Measurements from ENCODE around the gene ING1. TPM values are rescaled to one million over a fixed set of nuclear protein-coding genes. Genes with fewer than 3 reads are reported as not detected.
A peak's percentile ranks its signal among the peaks of the same experiment; 100 is the strongest.
"Not testable (repeated sequence)": the region's sequence is repeated elsewhere in the genome, so short reads cannot be mapped to it uniquely, and the experiment has no call there.

The ING1 gene, protein sequence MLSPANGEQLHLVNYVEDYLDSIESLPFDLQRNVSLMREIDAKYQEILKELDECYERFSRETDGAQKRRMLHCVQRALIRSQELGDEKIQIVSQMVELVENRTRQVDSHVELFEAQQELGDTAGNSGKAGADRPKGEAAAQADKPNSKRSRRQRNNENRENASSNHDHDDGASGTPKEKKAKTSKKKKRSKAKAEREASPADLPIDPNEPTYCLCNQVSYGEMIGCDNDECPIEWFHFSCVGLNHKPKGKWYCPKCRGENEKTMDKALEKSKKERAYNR
- 10 to 100 TPM; 10.1 to 16.0 (median 11.7) TPM for polyA plus RNA-seq

DNA sequence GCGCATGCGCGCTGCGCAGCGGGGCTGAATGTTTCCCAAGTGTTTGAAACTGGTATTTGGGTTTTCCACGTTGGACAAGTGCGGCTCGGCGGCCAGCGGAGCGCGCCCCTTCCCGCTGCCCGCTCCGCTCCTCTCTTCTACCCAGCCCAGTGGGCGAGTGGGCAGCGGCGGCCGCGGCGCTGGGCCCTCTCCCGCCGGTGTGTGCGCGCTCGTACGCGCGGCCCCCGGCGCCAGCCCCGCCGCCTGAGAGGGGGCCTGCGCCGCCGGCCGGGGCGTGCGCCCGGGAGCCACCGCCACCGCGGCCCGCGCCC, at the start of gene ING1:
ING1 (plus strand) TSS at position 59 of the 311 bp plus-strand sequence. CDS start 450 bp downstream, outside the sequence.
- H3K27ac ChIP-seq (ENCODE audit: low read depth, low read length) = peak within 1 kb of the TSS; percentile 85
- 0 to 1% (median 1%) methylated on average over 32 to 45 of the region's 45 CpGs for WGBS, 3 donors

DNA sequence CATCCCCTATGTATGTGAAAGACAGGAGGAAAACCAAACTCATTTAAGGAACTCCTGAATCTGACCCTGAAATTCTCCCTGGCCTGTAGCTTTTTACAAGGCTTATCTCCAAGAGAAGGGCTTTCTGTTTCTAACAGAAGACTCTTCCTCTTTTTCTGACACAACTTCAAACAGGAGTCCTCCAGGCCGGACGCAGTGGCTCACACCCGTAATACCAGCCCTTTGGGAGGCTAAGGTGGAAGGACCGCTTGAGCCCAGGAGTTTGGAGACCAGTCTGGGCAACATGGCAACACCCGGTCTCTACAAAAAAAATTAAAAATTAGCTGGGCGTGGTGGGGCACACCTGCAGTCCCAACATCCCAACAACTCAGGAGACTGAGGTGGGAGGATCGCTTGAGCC, 49.5 kb upstream of the ING1 start:
- 85 to 93% (median 88%) methylated on average over 7 of the region's 7 CpGs for WGBS, 3 donors
- H3K27ac ChIP-seq (ENCODE audit: low read depth, low read length) = no peak overlapping the region

DNA sequence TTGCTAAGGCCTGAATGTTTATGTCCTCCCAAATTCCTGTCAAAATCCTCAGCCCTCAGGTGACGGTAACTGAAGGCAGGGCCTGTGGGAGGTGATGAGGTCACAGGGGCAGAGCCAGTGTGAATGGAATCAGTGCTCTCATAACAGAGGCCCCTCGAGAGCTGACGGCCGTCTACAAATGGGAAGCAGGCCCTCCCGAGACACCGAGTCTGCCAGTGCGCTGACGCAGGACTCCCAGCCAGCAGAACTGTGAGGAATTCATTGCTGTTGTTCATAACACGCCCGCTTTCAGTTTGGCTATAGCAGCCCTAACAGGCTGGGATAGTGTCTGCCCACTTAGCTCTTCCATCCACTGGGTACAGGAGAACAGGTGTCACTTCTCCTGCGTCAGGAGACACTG, 48.8 kb upstream of the ING1 start:
- H3K27ac ChIP-seq (ENCODE audit: low read depth, low read length) = no peak overlapping the region
- 81 to 90% (median 89%) methylated on average over 11 of the region's 11 CpGs for WGBS, 3 donors

DNA sequence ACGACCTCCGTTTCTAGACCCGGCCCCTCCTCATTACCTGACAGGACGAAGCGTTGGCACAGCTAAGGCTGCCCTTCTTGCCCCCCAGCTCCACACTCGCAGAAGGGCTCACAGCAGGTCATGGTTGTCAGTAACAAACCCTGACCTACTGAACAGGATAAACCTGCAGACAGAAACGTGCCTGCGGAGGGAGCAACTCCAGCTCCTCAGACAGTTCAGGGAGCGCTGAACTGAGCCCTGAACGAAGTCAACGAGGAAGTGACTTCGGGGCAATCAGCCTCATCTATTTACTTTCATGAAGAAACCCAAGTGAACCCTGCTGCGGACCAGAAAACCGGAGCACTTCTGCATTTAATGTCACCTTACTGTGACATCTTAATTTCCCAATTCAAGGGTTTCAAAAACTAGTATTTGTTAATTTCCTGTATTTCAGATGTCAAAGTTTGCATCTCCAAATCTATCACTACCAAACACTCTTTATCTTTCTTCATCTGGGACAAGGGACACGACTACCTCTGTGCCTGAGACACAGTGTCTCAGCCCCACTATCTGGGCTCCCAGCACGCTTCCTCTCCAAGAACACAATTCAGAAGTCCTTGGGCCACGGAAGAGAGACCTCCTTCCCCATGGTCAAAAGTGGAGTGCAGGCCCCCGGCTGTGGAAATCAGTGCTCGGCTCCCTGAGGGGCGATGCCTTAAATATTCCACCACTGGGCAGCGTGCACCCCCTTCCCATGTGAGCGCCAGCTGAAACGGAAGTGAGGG, 47.8 kb upstream of the ING1 start:
- H3K27ac ChIP-seq (ENCODE audit: low read depth, low read length) = no peak overlapping the region
- 69 to 91% (median 76%) methylated on average over 23 of the region's 23 CpGs for WGBS, 3 donors

DNA sequence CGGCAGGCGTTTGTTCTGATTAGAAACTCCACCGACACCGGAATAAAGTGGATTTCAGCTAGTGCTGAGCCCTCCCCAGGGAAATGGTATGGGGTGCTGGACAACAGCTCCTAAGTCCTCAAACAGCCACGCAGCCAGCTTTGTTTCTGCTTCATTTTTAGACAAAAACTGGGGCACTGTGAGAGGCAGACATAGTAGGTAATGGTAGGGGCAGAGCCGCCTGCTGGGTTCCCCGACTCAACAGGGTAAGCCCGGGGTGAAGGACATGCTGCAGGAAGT, 47.3 kb upstream of the ING1 start:
- H3K27ac ChIP-seq (ENCODE audit: low read depth, low read length) = no peak overlapping the region
- 72 to 94% (median 79%) methylated on average over 8 of the region's 8 CpGs for WGBS, 3 donors

DNA sequence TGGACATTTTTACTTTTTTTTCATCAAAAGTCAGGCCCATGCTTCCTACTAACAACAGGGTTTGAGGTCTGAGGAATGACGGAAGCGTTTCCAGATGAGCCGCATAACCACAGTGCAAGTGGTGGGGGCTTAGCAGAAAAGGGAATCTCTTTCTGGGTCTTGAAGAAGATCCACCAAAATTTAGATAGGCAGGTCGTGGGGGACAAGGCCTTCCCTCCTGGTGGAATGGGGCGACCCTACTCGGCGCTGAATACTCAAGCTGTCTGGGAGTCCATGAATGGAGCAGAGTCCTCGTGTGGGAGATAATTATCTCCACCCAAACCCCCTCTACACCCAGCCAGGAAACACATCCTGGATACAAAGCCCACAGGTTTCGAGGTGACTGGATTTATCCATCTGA, 44.5 kb upstream of the ING1 start:
- WGBS, 3 donors = 90 to 92% (median 92%) methylated on average over 9 of the region's 9 CpGs

DNA sequence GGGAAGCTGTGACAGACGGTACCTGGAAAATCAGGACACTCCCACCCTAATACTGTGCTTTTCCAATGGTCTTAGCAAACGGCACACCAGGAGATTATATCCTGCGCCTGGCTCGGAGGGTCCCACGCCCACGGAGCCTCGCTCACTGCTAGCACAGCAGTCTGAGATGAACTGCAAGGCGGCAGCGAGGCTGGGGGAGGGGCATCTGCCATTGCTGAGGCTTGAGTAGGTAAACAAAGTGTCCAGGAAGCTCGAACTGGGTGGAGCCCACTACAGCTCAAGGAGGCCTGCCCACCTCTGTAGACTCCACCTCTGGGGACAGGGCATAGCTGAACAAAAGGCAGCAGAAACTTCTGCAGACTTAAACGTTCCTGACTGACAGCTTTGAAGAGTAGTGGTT, 43.7 kb upstream of the ING1 start:
- H3K27ac ChIP-seq (ENCODE audit: low read depth, low read length) = not testable (repeated sequence)
- 95 to 98% (median 97%) methylated on average over 11 of the region's 11 CpGs for WGBS, 3 donors

More for the DNA sequence above, 44.5 kb upstream of the ING1 start:
- H3K27ac ChIP-seq (ENCODE audit: low read depth, low read length) = no peak overlapping the region

DNA sequence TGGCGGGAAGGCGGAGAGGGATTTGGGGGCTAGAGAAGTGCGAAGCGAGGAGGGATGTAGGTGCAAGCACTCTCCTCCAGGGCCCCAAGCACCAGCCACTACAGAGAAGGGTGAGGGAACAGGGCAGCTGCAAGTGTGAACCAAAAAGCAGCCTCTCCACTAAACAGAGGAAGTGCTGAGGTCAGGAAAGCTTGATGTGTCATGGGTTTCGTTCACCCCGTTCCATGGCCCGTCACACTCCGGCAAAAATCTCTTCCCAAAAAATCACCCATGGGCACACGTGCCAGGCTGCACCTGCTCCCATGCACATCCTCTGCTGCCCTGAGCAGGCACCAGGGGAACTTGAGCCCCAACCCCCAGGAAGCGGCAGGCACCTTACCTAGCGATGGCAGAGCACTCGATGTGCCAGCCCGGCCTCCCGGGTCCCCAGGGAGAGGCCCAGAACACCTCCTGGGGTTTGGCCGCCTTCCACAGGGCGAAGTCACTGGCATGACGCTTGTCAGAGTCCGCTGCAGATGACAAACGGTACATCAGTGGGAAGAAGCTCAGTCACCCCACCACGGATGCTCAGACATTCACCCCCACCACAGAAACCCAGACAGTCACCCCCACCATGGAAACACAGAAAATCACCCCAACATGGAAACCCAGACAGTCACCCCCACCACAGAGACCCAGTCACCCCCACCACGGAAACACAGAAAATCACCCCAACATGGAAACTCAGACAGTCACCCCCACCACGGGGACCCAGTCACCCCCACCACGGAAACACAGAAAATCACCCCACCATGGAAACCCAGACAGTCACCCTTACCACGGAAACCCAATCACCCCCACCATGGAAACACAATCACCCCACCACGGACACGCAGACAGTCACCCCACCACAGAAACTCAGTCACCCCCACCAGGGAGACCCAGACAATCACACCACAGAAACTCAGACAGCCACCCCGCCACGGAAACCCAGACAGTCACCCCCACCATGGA, 36.6 kb upstream of the ING1 start:
- WGBS, 3 donors = 85 to 91% (median 89%) methylated on average over 26 to 28 of the region's 28 CpGs
- H3K27ac ChIP-seq (ENCODE audit: low read depth, low read length) = no peak overlapping the region

DNA sequence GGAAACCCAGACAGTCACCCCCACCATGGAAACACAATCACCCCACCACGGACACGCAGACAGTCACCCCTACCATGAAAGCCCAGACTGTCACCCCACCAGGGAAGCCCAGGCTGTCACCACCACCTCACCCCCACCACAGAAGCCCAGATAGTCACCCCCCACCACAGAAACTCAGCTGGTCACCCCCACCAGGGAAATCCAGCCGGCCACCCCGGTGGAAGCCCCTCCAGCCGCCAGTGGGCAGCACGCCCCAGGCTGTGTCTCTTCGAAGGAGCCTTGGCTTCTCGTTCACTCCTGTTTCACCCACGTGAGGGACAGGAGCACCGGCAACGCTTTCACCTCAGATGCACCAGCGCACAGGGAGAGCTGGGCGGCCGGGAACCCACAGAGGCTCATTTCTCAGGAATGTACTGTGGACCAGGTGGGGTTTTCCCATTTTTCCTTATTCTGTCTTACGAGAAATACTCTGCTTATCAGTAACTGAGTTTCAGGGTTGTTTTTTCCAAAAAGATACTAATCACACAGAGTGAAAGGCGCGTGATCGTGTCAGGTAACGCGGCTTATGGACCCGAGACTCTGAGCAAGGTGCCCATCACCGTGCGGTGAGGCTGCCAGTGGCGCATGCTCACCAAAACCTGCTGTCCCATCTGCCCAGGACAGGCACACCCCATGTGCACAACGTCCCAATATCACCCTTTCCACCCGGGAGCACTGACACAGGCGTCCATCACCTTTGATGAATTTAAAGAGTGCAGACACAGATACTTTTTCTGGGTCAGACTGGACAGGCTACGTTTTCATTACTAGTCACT, 35.6 kb upstream of the ING1 start:
- H3K27ac ChIP-seq (ENCODE audit: low read depth, low read length) = no peak overlapping the region
- WGBS, 3 donors = 91 to 95% (median 92%) methylated on average over 28 of the region's 28 CpGs

DNA sequence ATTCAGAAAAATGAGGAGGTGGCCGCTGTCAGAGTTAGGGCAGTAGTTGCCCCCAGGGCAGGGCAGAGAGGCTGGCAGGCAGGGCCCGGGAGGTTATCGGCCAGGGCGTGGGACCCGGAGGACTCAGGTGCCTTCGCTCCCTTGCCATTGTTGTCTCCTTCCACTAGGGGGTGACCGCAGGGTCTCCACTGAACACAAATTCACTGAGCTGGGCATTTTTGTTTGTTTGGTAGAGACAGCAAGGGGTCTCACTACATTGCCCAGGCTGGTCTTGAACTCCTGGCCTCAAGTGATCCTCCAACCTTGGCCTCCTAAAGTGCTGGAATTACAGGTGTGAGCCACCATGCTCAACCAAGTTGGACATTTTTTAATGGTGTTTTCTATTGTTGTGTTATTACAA, 32.6 kb upstream of the ING1 start:
- no peak overlapping the region for H3K27ac ChIP-seq (ENCODE audit: low read depth, low read length)
- WGBS, 3 donors = 84 to 88% (median 85%) methylated on average over 7 of the region's 7 CpGs

DNA sequence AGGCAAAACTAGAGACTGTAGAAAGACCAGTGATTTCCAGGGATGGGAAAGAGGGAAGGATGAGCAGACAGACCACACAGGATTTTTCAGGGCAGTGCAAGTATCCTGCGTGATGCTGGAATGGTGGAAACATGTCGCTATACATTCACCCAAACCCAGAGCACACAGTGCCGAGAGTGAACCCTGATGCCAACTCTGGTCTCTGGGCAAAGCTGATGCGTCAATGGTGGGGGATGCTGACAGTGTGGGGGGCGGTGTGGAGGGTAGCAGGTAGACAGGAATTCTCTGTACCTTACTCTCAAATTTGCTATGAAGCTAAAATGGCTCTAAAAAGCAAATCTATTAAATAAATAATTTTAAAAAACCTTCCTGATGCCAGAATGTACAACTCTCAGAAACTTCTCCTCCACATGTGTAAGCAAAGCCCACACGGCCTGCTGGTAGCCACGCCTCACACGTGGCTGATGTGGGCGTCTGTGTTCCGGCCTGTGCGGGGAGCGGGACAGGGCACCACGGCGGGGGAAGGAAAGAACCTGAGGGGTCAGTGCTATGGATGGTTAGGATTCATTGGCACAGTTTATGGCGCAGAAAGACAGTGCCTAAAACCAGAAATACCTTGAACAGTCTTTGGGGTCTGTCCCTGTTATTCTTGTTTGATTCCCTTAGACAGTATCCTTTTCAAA, 31.5 kb upstream of the ING1 start:
- 84 to 91% (median 88%) methylated on average over 15 of the region's 15 CpGs for WGBS, 3 donors
- no peak overlapping the region for H3K27ac ChIP-seq (ENCODE audit: low read depth, low read length)

DNA sequence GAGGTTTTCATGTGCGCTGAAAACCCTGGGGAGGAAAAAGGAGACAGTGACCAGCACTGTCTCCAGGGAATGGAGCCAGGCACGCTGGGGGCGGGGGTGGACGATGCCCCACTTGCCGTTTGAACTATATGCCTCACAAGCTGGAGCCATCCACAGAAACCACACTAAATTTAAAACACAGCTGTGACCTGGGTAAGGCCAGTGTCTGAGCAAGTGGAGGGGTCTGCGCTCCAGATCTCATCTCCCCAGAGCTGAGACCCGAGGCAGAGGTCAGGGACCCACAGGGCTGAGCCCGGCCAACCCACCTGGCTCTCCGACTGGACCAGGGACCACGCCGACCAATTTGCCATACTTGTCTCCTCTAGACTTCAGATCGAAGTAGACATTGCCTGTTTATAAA, 30.8 kb upstream of the ING1 start:
- H3K27ac ChIP-seq (ENCODE audit: low read depth, low read length) = no peak overlapping the region

DNA sequence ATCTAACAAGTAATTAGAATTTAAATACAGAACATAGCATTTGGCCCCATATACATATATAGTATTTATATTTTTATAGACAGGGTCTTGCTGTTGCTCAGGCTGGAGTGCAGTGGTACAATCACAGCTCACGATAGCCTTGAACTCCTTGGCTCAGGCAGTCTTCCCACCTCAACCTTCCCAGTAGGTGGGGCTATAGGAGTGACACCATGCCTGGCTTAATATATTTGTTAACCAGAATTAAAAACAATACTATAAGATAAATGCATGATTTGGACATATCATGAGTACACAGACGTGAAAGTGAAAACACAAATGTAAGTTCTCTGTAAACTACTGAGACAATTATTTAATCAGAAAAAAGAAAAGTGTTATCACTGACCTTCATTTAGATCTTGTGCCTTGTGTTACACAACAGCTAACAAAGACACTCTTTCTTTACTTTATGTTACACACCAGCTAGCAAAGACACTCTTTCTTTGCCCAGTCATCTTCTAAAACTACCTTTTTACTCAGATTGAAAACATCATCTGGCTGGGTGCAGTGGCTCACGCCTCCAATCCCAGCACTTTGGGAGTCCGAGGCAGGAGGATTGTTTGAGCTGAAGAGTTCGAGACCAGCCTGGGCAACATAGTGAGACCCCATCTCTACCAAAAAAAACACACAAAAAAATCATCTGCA, 30.2 kb upstream of the ING1 start:
- WGBS, 3 donors = 73 to 90% (median 85%) methylated on average over 5 of the region's 5 CpGs
- H3K27ac ChIP-seq (ENCODE audit: low read depth, low read length) = no peak overlapping the region

More for the DNA sequence above, 30.8 kb upstream of the ING1 start:
- 91% methylated on average over 12 of the region's 12 CpGs for WGBS, 3 donors

DNA sequence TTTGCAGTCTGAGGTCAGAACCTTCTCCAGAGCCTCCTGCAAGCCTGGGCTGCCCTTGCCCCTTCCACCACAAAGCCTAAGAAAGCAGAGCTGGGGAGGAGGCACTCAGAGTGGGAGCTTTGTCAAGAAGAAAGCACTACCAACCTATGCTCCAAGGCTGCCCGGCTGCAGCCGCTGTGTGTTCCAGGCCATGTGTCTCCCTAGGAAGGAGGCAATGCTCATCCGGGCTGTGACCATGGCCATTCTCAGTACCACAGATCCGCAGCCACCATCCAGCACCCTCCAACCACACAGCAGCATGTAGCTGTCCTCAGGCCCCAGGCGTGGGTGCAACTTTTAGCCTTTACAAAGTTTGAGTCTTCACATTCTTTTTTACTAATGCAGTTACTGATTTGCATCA, 29.6 kb upstream of the ING1 start:
- no peak overlapping the region for H3K27ac ChIP-seq (ENCODE audit: low read depth, low read length)
- 91 to 93% (median 92%) methylated on average over 5 of the region's 5 CpGs for WGBS, 3 donors

DNA sequence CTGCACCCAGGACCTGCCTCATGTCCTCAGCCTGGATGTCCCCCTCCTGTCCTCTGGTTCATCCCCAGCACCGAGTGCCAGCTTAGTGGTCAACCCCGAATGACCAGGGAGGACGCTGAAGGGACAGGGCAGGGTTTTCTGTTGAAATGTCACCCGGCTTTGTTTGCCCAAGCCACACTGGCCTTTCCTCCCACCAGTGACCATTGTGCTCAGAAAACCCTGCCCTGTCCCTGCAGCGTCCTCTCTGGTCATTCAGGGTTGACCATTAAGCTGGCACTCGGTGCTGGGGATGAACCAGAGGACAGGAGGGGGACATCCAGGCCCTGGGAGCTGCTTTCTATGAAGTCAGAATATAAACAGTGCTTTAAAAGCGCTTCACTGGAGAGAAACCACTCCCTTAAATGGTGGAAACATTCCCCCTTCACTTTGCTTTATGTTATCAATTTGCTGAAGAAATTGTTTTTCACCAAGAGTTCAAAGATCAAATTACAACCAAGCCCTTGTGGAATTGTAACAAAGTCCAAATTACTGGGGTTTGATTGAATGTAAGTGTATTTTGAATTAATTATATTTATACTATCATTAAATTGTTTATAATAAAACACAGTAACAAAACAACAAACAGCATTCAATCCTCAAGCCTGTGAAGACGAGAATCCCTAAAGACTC, 29.0 kb upstream of the ING1 start:
- 78 to 88% (median 87%) methylated on average over 8 of the region's 8 CpGs for WGBS, 3 donors

DNA sequence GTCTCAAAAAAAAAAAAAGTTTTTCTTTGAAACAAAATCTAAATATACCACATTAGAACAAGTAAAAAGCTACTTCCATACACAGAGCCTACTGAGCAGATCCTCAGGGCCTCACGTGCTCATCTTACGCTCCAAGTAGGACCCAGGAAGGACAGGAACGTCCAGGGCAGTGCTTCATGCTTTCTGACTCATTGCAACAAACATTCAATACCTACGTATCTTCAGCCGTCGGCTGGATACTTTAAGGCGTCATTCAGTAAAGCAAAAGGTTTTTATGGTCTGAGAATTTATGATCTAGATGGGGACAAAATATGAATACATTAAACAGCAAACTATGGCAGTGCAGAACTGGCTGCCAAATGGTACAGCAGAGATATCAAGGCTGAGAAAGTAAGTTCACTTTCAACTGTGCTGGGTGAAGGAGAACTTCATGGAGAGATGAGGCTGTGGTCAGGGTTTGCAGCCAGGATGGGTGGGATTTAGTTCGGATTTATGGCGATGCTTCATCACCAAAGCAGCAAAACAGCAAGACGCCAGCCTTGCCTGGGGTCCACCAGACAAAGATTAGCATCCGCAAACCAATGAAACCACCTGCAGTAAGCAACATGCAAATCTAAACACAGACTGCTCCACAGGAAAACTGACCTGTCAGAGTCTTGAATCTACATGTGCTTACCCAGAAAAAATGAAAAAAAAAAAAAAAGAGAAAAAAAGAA, 28.0 kb upstream of the ING1 start:
- 88 to 92% (median 89%) methylated on average over 11 of the region's 11 CpGs for WGBS, 3 donors
- H3K27ac ChIP-seq (ENCODE audit: low read depth, low read length) = no peak overlapping the region

More for the DNA sequence above, 29.0 kb upstream of the ING1 start:
- H3K27ac ChIP-seq (ENCODE audit: low read depth, low read length) = no peak overlapping the region
